UCSD-AML1 (cell line): Measurements from ENCODE around the gene CNN3.

Source experiments
- DNase-seq: peaks from one replicate; lab custom pipeline; 2025; ENCODE audit not compliant: unreplicated experiment; lab: John Stamatoyannopoulos, UW

The CNN3 gene

GRCh38 chr1:94856868-94857267 lies 70.0 kb downstream of the CNN3 start:
- DNase-seq: no peak

DNA sequence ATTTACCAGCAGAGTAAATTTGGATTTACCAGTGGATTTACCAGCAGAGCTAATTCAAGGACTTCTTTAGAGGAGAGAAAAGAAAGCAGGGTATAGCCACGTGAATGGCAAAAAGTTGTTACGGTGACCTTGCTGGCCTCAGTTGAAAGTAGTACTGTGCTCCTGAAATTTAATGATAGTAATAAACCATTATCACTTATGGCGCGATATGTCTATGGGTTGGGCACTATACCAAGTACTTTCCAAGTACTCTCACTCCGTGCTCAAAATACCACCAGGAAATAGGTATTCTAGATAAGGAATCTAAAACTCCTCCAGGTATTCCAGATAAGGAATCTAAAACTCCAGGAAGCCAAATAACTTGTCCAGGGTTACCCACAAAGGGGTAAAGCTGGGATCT lies 70.9 kb downstream of the CNN3 start:
- no peak for DNase-seq

GRCh38 chr1:94855307-94855700 lies 71.6 kb downstream of the CNN3 start:
- no peak for DNase-seq

GRCh38 chr1:94854458-94855306 lies 72.2 kb downstream of the CNN3 start:
- DNase-seq: peak; percentile 71

GRCh38 chr1:94852788-94853187 lies 74.1 kb downstream of the CNN3 start:
- no peak for DNase-seq

DNA sequence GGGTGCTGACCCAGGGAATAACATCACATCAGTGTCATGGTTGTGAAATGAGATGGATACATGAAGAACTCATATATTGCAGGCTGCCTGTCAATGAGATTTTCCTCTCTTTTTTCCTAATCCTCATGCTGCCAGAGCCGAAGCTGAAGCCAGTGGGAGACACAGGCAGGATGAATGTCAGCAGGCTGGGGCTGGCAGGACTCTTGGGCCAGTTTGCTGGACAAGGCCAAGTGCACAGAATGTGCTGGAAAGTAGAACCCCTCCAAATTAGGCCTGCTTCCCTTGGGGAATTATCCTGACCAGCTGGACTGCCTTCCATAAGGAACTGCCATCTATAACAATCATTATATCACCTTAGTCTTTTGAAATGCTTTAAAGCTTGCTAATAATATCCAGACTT lies 75.3 kb downstream of the CNN3 start:
- DNase-seq: no peak
